GM12864 (cell line): ENCODE results near the gene REEP1.
"Not testable (repeated sequence)": the region's sequence is repeated elsewhere in the genome, so short reads cannot be mapped to it uniquely, and the experiment has no call there.

Experiments
- DNase-seq: peaks from one replicate; pipeline ENCODE4 v3.0.0-alpha.2; 2011; ENCODE audit warnings: low read depth
- H3K4me3 ChIP-seq: 2 replicates; pipeline ENCODE4 v1.5.1; 2011; ENCODE audit warnings: mild to moderate bottlenecking, low read depth, low read length, control low read depth
- CTCF ChIP-seq: IDR thresholded peaks from 2 replicates; pipeline ENCODE4 v1.5.1; 2011; ENCODE audit warnings: low read depth, mild to moderate bottlenecking, moderate library complexity, low read length, control low read depth, inconsistent platforms; ENCODE audit errors: missing control alignments

REEP1 gene

GRCh38 chr2:86232910-86233309, 104.5 kb downstream of the REEP1 start:
- no peak overlapping the region for H3K4me3 ChIP-seq
- no peak for TF ChIP-seq CTCF
- no peak for DNase-seq

- no peak for TF ChIP-seq CTCF
- DNase-seq: no peak
- H3K4me3 ChIP-seq: no peak overlapping the region
Observed at GRCh38 chr2:86232373-86232784, 105.0 kb downstream of the REEP1 start.

- no peak for DNase-seq
- H3K4me3 ChIP-seq: no peak overlapping the region
- no peak for TF ChIP-seq CTCF
Observed at GRCh38 chr2:86231680-86232372, 105.6 kb downstream of the REEP1 start.

GRCh38 chr2:86230961-86231360, 106.5 kb downstream of the REEP1 start:
- no peak for DNase-seq
- TF ChIP-seq CTCF: no peak
- H3K4me3 ChIP-seq: no peak overlapping the region

- TF ChIP-seq CTCF: no peak
- H3K4me3 ChIP-seq: no peak overlapping the region
- no peak for DNase-seq
Observed at GRCh38 chr2:86229221-86229620, 108.2 kb downstream of the REEP1 start.

GRCh38 chr2:86228574-86228973, 108.9 kb downstream of the REEP1 start:
- not testable (repeated sequence) for DNase-seq

GRCh38 chr2:86227685-86228084, 109.7 kb downstream of the REEP1 start:
- DNase-seq: no peak
- H3K4me3 ChIP-seq: no peak overlapping the region
- no peak for TF ChIP-seq CTCF

More at GRCh38 chr2:86228574-86228973, 108.9 kb downstream of the REEP1 start:
- H3K4me3 ChIP-seq: not testable (repeated sequence)
